HG02642 (cell line): ENCODE data around the gene WFIKKN1.

Experiments
- ATAC-seq: cut with Tn5 transposase; IDR thresholded peaks from one replicate; pipeline ENCODE4 v1.9.1; 2021; ENCODE audit warnings: mild to moderate bottlenecking; ENCODE audit not compliant: unreplicated experiment, poor library complexity

Gene WFIKKN1

DNA sequence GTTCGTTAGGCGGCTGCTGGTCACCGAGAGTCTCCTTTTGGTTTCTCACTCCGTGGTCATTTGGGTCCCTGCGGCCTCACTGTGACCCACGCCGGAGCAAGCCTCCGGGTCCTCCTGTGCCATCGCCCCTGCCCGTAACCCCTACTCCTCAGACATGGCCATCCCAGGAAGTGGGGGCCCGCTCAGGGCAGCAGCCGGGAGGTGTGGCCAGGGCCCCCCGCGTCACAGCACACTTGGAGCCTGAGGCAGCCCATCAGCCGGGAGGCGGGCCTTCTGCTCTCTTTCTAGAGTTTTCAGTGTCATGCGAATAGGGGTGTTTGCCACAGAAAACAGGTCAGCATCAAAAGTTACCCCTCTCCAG is 7.9 kb upstream of the WFIKKN1 start:
- ATAC-seq, result no peak

DNA sequence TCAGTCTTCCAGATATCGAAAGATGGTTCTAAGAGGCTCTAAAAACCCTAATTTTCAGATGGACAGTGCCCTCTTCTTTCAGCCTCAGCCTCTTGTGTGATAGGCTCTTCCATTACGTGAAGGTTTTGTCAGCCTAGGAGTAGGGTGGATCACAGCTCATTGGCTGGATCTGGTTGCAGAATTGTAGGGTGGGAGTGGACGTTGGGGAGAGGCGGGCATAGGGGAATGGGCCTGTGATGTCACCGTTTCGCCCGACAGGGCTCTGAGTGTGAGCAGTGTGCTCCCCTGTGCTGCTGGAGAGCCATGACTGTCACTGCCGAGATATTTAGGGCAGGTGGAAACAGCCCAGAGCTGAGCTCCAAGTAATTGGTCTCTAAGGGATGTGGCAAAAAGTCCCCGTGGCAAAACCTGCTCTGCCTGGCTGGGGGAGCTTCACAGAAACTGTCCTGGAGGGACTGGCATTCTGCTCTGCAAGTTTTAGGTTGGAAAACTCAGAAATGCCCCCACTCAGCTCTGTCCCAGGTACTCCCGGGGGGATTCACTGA is 6.2 kb upstream of the WFIKKN1 start:
- no peak for ATAC-seq

GRCh38 chr16:625117-625976 is 5.4 kb upstream of the WFIKKN1 start:
- ATAC-seq, result no peak

GRCh38 chr16:625977-626765 is 4.6 kb upstream of the WFIKKN1 start:
- ATAC-seq, result no peak

- ATAC-seq, result no peak
These were observed 3.9 kb upstream of the WFIKKN1 start for GRCh38 chr16:626787-627453.

GRCh38 chr16:627454-628239 is 3.1 kb upstream of the WFIKKN1 start:
- ATAC-seq, result no peak

- no peak for ATAC-seq
These were observed 2.3 kb upstream of the WFIKKN1 start for GRCh38 chr16:628321-629061.

- ATAC-seq, result no peak
These were observed 1.5 kb upstream of the WFIKKN1 start for GRCh38 chr16:629185-629832.

DNA sequence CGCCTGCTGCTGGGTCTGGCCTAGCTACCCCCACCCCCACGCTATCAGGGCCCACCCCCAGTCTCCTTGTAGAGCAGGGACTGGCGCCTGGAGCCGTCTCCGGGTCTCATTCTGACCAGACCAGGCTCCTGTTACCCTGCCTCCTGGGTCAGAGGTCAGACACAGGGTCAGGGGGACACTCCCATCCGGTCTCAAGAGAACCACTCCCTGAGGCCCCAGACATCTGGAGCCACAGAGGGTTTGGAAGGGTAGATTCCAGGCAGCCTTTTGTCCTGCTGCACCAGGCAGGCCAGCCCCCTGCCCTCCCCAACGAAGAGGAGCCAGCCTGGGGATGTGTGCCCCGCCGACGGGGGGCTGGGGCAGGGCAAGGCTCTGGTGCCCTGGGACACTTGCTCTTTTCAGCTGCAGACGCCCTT is 944 bp upstream of the WFIKKN1 start:
- ATAC-seq, result no peak

GRCh38 chr16:630249-630814 is 453 bp upstream of the WFIKKN1 start:
- ATAC-seq, result no peak

DNA sequence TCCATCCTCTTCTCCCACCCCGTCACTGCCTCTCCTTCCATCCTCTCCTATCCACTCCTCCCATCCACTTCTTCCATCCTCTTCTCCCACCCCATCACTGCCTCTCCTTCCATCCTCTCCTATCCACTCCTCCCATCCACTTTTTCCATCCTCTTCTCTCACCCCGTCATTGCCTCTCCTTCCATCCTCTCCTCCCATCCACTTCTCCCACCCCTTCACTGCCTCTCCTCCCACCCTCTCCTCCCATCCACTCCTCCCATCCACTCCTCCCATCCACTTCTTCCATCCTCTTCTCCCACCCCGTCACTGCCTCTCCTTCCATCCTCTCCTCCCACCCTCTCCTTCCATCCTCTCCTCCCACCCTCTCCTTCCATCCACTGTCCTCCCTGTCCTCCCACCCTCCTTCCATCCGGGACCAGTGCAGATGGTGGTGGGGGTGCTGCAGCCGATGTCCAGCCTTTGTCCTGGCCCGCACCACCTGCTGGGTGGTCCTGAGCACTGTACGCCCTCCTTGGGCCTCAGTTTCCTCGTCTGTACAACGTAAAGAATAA is 1.1 kb downstream of the WFIKKN1 start:
- no peak for ATAC-seq

DNA sequence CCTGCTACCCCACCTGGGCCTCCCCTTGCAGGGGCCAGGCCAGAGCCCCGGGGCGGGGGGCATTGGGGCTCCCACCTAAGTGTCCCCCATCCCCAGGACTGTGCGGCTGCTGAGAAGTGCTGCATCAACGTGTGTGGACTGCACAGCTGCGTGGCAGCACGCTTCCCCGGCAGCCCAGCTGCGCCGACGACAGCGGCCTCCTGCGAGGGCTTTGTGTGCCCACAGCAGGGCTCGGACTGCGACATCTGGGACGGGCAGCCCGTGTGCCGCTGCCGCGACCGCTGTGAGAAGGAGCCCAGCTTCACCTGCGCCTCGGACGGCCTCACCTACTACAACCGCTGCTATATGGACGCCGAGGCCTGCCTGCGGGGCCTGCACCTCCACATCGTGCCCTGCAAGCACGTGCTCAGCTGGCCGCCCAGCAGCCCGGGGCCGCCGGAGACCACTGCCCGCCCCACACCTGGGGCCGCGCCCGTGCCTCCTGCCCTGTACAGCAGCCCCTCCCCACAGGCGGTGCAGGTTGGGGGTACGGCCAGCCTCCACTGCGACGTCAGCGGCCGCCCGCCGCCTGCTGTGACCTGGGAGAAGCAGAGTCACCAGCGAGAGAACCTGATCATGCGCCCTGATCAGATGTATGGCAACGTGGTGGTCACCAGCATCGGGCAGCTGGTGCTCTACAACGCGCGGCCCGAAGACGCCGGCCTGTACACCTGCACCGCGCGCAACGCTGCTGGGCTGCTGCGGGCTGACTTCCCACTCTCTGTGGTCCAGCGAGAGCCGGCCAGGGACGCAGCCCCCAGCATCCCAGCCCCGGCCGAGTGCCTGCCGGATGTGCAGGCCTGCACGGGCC is 1.9 kb downstream of the WFIKKN1 start:
- ATAC-seq, result no peak

DNA sequence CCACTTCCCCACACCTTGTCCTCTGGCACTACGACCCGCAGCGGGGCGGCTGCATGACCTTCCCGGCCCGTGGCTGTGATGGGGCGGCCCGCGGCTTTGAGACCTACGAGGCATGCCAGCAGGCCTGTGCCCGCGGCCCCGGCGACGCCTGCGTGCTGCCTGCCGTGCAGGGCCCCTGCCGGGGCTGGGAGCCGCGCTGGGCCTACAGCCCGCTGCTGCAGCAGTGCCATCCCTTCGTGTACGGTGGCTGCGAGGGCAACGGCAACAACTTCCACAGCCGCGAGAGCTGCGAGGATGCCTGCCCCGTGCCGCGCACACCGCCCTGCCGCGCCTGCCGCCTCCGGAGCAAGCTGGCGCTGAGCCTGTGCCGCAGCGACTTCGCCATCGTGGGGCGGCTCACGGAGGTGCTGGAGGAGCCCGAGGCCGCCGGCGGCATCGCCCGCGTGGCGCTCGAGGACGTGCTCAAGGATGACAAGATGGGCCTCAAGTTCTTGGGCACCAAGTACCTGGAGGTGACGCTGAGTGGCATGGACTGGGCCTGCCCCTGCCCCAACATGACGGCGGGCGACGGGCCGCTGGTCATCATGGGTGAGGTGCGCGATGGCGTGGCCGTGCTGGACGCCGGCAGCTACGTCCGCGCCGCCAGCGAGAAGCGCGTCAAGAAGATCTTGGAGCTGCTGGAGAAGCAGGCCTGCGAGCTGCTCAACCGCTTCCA is 2.7 kb downstream of the WFIKKN1 start:
- no peak for ATAC-seq

GRCh38 chr16:634051-634670 is 3.4 kb downstream of the WFIKKN1 start:
- ATAC-seq, result no peak

- no peak for ATAC-seq
These were observed 4.2 kb downstream of the WFIKKN1 start for GRCh38 chr16:634996-635395.

- ATAC-seq, result peak; percentile 12
These were observed 4.9 kb downstream of the WFIKKN1 start for GRCh38 chr16:635573-636205.
